GM12873 (cell line): ENCODE data around the gene BDNF.

Source experiments
- TF ChIP-seq, protein P1 (sequence below): IDR thresholded peaks from 2 replicates; pipeline ENCODE4 v1.5.1; 2012; ENCODE audit warnings: low read depth, mild to moderate bottlenecking, moderate library complexity, low read length, control low read depth; ENCODE audit not compliant: insufficient read depth; ENCODE audit errors: missing control alignments

Gene BDNF

DNA sequence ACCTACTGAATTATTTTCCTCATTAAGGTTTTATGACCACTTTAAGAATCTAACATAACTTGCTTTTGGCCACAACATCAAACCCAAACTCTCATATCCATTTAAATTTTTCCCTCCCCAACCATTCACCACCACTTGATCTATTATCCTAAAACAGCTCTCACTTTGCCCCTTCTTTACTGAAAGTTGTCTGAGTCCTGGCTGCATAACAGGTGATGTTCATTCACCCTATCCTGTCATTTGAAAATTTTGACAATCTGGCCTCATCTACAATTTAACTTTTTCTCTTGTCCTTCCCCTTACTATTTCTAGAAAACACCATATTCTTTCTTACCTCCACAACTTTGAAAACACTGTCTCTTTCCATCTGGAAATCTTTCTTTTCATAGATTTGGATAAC lies 89.3 kb downstream of the BDNF start:
- TF ChIP-seq, protein P1, sequence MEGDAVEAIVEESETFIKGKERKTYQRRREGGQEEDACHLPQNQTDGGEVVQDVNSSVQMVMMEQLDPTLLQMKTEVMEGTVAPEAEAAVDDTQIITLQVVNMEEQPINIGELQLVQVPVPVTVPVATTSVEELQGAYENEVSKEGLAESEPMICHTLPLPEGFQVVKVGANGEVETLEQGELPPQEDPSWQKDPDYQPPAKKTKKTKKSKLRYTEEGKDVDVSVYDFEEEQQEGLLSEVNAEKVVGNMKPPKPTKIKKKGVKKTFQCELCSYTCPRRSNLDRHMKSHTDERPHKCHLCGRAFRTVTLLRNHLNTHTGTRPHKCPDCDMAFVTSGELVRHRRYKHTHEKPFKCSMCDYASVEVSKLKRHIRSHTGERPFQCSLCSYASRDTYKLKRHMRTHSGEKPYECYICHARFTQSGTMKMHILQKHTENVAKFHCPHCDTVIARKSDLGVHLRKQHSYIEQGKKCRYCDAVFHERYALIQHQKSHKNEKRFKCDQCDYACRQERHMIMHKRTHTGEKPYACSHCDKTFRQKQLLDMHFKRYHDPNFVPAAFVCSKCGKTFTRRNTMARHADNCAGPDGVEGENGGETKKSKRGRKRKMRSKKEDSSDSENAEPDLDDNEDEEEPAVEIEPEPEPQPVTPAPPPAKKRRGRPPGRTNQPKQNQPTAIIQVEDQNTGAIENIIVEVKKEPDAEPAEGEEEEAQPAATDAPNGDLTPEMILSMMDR, result no peak

DNA sequence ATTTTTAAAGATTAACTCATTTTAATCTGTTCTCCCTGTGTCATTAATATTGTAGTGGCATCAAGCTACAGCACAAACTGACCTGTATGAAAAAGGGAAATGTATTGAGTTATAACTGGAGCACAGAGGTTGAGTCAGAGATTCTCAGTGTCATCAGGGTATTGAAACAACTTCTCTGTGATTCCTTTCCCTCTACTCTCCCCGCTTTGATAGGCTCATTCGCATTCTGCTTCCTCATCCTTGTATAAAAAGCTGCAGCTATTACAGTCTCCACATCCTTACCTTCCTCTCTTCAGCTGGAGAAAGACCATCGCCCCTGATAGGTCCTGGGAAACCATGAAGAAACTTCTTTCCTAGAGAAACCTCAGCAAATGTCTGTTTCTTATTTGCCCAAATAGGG lies 90.0 kb downstream of the BDNF start:
- TF ChIP-seq, protein P1, result no peak

DNA sequence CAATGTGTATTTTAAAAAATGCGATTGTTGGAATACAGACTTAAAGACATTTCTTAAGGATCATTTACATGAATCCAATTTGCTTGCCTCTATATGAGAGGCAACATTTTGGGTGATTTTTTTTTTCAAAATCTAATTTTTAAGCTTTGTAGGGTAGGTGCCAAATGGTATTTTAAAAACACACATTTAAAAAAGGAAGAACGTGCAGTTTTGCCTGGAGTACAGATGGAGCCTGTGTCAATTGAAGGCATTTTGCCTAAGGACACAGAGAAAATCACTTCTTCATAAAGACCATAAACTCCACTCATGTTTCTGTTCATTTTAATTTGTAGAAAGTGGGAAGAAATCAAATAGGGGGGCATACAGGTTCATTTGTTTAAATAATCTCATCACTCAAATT lies 91.3 kb downstream of the BDNF start:
- TF ChIP-seq, protein P1, result no peak

DNA sequence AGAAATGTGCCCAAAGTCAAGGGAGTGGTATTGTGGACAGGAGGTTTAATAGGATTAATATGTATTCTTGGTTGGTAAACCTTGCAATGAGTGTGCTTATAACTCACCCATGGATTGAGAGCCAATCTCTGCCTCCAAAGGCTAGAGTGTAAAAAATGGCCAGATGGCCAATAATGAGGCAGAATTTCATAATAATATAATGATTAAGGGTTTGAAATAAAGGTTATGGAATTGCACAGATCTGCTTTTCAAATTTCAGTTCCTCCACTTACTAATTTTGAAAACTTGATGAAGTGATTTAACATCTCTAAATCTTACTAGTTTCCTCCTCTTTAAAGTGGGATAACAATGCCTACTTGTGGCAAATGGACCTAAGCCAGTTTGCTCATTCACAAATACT lies 94.8 kb downstream of the BDNF start:
- TF ChIP-seq, protein P1, result no peak
